ENCODE measurements around the gene CPLANE2. TPM values are rescaled to one million over a fixed set of nuclear protein-coding genes. Genes with fewer than 3 reads are reported as not detected.

Gene CPLANE2
- total RNA-seq, 2 experiments from 2014 or later = 1.2 to 1.4 TPM

DNA sequence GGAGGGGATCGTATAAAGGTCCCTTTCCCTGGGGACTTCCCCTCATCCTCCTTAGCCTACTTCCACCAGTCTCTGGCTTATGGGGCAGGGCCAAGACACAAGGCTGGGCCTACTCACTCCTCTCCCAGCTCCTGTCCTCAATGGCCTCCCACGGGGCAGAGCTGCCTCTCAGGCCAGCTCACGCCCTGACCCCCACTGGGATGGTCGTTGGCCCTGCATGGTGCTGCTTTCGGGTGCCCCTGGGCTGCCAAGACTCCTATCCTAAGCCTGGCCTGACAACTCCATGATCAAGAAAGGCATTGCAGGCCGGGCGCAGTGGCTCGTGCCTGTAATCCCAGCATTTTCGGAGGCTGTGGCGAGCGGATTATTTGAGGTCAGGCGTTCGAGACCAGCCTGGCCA lies 6.2 kb downstream of the CPLANE2 start:
- Mint-ChIP-seq H3K27ac (no peak overlapping the region), H3K4me1 (ENCODE audit: low read depth) (peaks cover 9% of the 10 kb centered on the region), H3K4me3 (no peak overlapping the region), H3K36me3 (ENCODE audit: low read depth) (no peaks in the 10 kb centered on the region), H3K27me3 (peaks cover 27% of the 10 kb centered on the region), H3K9me3 (no peaks in the 10 kb centered on the region)
- ChIA-PET CTCF (interaction anchor here (1.7 kb wide), 1 partner anchor 10 kb away, joined by 4 read pairs; no protein-coding TSS in a partner anchor), POLR2A (interaction anchor here (0.9 kb wide), 1 partner anchor 24 kb away, joined by 3 read pairs; no protein-coding TSS in a partner anchor)
- ATAC-seq (no peak), DNase-seq (no peak)
- TF ChIP-seq, protein P1, sequence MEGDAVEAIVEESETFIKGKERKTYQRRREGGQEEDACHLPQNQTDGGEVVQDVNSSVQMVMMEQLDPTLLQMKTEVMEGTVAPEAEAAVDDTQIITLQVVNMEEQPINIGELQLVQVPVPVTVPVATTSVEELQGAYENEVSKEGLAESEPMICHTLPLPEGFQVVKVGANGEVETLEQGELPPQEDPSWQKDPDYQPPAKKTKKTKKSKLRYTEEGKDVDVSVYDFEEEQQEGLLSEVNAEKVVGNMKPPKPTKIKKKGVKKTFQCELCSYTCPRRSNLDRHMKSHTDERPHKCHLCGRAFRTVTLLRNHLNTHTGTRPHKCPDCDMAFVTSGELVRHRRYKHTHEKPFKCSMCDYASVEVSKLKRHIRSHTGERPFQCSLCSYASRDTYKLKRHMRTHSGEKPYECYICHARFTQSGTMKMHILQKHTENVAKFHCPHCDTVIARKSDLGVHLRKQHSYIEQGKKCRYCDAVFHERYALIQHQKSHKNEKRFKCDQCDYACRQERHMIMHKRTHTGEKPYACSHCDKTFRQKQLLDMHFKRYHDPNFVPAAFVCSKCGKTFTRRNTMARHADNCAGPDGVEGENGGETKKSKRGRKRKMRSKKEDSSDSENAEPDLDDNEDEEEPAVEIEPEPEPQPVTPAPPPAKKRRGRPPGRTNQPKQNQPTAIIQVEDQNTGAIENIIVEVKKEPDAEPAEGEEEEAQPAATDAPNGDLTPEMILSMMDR (IDR thresholded peaks at IDR 0.05) = no peak
- intact Hi-C loops (cut with micrococcal nuclease) = no loop called here

DNA sequence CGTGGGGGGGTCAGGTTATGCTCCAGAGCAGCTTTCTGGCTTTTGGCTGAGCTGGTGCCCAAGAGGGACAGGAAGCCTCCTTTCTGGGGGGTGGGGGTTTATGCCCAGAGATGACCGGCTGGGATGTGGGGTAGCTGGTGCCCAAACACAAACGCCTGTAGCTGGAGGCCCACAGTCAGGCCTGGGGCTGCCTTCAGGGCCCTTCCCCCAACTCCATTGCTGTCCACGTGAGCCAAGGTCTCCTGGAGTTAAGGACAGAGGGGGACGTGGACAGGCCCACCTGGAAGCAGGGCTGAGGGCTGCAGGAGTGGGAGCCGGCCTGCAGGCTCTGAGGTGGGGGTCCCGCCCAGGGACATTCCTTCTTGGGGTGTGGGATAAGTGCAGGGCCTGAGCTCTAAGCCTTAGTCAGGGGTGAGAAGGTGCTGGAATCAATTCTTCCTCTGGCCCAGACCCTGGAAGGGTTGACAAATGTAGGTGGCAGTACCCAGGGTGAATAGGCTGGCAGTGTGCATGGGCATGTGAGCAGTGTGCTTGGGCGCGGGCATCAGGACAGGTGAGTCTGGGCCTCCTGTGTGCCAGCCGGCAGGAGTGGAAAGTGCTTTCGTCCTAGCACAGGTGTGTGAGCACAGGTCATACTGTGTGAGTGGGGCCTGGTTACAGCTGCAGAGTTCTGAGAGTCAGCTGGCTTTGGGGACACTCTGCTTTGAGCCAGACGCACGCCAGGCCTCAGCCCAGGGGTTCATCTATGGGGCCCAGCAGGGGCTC lies 6.8 kb downstream of the CPLANE2 start:
- ATAC-seq = no peak
- no peaks in the 10 kb centered on the region for H3K36me3 Mint-ChIP-seq (ENCODE audit: low read depth)

DNA sequence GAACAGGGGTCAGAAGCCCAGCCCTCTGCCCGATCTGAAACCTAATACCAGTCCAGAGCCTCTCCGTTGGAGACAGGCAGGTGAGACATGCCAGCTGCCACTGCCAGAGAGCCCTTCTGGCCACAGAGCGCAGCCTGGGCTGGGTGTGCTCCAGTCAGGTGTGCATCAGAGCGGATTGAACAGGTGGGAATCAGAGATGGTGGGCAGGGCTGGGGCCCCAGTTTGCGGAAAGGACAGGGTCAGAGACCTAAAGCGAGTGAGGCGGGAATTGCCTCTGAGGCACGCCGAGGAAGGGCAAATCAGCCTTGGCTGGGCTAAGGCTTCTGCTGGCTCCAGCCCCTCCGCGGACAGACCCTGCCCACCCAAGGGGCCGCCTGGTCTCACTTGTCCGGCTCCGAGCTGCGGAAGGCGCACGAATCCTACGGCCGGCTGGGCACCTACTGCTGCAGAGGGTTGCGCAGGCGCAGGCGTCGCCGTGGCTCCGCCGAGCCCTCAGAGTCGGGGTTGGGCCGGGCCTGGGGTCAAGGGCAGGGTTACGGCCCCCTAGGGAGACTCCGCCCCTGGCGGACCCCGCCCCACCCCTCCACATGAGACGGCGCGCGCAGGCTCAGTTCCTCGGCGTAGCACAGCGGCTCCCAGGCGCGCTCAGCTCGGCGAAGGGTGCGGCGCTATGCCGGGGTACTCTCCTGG lies 10.3 kb downstream of the CPLANE2 start:
- no peak for ATAC-seq
- CTCF ChIA-PET = interaction anchor here (1.3 kb wide), 1 partner anchor 9 kb away, joined by 3 read pairs; no protein-coding TSS in a partner anchor
- POLR2A ChIA-PET = interaction anchor here (0.7 kb wide), 1 partner anchor 19 kb away, joined by 3 read pairs; no protein-coding TSS in a partner anchor
- intact Hi-C loops (cut with micrococcal nuclease) = no loop called here
- H3K27ac Mint-ChIP-seq = no peak overlapping the region
- peaks cover 9% of the 10 kb centered on the region for H3K4me1 Mint-ChIP-seq (ENCODE audit: low read depth)
- no peak overlapping the region for H3K4me3 Mint-ChIP-seq
- H3K9me3 Mint-ChIP-seq = no peaks in the 10 kb centered on the region
- H3K27me3 Mint-ChIP-seq = peaks cover 28% of the 10 kb centered on the region
- TF ChIP-seq, protein P1 (IDR thresholded peaks at IDR 0.05) = no peak
- DNase-seq = no peak
- H3K36me3 Mint-ChIP-seq (ENCODE audit: low read depth) = no peaks in the 10 kb centered on the region

More for the DNA sequence above, 6.8 kb downstream of the CPLANE2 start:
- no peak for DNase-seq
- peaks cover 9% of the 10 kb centered on the region for H3K4me1 Mint-ChIP-seq (ENCODE audit: low read depth)
- H3K4me3 Mint-ChIP-seq = no peak overlapping the region
- ChIA-PET CTCF (interaction anchor here (1.4 kb wide), 2 partner anchors 14 to 151 kb away, joined by 3 to 8 read pairs; no protein-coding TSS in a partner anchor), POLR2A (interaction anchor here (0.9 to 1.9 kb wide), 2 partner anchors 7 to 24 kb away, joined by 3 to 4 read pairs; partner anchors contain the start of gene CPLANE2)
- intact Hi-C loops (cut with micrococcal nuclease) = no loop called here
- no peaks in the 10 kb centered on the region for H3K9me3 Mint-ChIP-seq
- TF ChIP-seq, protein P1 (IDR thresholded peaks at IDR 0.05) = no peak
- H3K27ac Mint-ChIP-seq = no peak overlapping the region
- peaks cover 28% of the 10 kb centered on the region for H3K27me3 Mint-ChIP-seq

DNA sequence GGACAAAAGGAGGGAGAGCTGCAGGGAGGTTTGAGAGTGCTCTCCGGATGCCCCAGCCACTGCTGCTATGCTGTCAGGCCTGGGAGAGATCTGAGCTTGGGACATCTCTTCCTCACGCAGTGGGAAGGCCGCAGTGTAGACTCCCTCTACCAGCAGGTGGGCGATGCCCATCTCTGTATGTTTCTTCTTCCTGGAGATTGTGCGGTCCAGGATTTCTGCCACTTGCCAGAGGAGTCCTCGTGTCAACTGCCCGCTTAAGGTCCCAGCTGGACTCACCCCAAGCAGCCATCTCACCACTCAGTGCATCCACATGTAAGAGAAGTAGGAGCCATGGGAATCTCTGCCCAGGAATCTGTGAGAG lies 10.9 kb downstream of the CPLANE2 start:
- ChIA-PET POLR2A (interaction anchor here (0.7 kb wide), 1 partner anchor 20 kb away, joined by 3 read pairs; no protein-coding TSS in a partner anchor), CTCF (interaction anchor here (1.3 kb wide), 1 partner anchor 9 kb away, joined by 3 read pairs; no protein-coding TSS in a partner anchor)
- peaks cover 9% of the 10 kb centered on the region for H3K4me1 Mint-ChIP-seq (ENCODE audit: low read depth)
- intact Hi-C loops (cut with micrococcal nuclease) = no loop called here
- no peak for ATAC-seq
- peaks cover 28% of the 10 kb centered on the region for H3K27me3 Mint-ChIP-seq
- no peak for DNase-seq
- TF ChIP-seq, protein P1 (IDR thresholded peaks at IDR 0.05) = no peak
- H3K36me3 Mint-ChIP-seq (ENCODE audit: low read depth) = no peaks in the 10 kb centered on the region
- no peak overlapping the region for H3K27ac Mint-ChIP-seq
- H3K9me3 Mint-ChIP-seq = no peaks in the 10 kb centered on the region
- H3K4me3 Mint-ChIP-seq = no peak overlapping the region

All from activated CD8-positive, alpha-beta T cell treated with anti-CD3 and anti-CD28 coated beads for 36 hours (primary cell).